Effector CD8-positive, alpha-beta T cell (primary cell): ENCODE data around the gene DSCAM.
"Not testable (repeated sequence)": the region's sequence is repeated elsewhere in the genome, so short reads cannot be mapped to it uniquely, and the experiment has no call there.

Source experiments
- DNase-seq: peaks from one replicate; lab custom pipeline; 2025; lab: John Stamatoyannopoulos, UW

DSCAM gene

DNA sequence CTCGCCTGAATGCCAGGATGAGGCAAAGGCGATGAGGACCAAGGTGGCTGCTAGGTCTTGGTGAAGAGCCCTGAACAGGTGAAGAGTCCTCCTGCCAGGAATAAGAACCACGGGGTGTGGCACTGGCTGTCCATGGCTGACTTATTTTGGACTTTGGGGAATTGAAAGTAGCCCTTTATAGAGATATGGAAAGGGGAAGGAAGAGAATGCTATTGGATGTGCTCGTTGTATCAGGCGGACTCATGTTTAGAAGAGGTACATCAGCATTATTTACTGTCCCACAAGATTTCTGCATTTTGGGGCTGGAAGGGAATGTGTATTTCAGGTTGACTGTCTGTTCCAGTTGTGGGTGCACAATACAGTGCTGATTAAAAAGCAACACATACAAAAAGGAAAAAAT, 465.8 kb downstream of the DSCAM start:
- no peak for DNase-seq

DNA sequence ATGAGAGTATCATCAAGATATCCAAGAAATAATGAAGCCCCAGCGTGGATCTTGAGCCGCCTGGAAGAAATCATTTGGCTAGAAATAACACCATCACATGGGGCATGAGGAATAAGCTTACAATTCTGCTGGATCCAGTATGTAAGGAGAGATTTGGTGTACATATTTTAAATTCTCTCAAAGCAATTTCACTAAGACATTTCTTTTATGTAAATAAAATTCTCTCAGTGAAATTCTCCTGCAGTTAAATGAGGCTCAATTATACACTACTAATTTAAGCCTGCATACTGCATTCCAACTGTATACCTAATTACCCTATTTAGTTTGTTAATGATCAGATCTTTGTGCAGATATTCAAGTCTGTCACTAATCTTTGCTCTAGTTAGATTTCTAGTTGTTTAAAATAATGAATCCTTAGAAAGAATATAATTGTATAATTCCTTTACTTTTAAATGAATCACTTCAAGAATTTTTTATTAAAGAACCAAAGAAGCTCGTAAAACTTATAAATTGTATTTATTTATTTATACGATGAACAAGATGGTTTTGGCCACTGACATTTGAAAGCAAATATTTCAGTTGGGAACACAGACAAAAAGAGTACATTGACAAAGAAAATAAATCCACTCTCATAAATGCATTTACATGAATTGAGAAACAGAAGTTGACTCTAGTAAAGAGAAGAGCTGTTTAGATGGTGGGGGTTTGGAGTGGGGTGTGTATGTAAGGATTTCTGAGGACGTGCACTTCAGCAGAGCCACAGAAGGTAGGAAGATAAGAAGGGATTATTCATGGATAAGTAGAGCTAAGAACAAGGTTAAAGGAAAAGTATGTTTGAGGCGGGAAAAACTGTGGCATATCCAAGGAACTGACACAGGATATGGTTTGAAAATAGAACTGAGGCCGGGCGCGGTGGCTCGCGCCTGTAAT, 466.8 kb downstream of the DSCAM start:
- DNase-seq: no peak

DNA sequence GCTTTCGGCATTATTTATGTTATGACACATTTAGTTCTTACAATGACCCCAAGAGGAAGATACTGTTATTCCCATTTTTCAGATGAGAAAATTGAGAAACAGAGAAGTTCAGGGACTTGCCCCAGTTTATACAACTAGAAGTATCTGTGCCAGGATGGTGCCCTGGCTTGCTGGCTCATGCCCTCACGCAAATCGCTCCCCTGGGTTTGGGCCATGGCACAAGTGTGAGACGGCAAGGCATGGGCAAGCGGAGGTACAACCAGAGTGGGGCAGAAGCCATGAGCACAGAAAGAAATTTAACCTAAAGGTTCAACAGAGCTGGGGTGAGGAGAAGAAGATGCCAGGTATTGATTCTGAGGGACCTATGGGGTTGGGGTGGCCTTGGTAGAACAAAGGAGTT, 469.8 kb downstream of the DSCAM start:
- no peak for DNase-seq

DNA sequence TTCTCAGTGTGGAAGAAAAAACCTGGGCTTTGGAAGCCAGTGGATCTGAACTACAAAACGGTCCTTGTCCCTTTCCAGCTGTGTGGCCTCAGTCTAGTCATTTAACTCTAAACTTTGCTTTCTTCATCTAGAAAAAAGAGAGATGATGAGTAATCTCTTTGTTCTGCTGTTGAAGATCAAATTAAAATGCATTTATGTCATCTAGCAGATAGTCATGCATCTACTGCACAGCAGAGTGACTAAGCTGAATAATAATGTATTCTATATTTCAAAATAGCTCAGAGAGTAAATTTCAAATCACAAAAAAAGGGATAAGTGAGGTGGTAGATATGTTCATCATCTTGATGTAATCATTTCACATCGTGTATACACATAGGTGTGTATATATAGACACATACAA, 473.2 kb downstream of the DSCAM start:
- no peak for DNase-seq

DNA sequence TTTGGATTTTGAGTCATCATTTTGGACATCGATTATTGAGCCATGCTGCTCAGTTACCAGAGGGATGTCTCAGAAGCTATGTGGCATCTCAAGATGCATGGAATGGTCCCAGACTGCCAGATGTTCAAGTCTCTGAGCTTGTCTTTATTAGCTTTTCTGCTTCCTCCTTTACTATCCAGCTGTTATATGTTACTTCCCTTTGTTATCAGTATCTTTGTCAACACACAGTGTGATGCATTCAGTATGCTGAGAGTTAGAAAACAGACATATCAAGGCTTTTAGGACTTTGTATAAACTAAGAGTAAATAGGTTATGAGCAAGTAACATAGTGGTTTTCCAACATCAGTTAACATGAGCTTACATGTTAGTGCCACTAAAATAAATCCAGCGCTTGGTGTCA, 474.5 kb downstream of the DSCAM start:
- no peak for DNase-seq

DNA sequence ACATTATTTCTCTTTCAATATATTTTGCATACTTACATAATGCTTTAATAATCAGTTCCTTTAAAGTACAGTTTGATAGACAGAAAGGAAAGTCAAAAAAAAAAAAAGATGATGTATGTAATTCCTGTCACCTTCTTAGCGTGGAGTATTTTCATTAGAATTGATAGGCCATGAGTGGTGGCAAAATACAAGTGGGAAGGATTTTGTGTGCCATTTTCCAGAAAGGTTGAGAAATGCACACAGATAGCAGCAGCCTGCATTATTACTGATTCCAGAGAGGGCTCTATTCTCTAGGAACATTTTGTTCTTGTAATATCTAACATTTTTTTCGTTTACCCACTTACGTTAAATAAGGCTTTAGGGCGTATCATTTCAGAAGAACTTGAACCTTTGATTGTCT, 475.6 kb downstream of the DSCAM start:
- no peak for DNase-seq

DNA sequence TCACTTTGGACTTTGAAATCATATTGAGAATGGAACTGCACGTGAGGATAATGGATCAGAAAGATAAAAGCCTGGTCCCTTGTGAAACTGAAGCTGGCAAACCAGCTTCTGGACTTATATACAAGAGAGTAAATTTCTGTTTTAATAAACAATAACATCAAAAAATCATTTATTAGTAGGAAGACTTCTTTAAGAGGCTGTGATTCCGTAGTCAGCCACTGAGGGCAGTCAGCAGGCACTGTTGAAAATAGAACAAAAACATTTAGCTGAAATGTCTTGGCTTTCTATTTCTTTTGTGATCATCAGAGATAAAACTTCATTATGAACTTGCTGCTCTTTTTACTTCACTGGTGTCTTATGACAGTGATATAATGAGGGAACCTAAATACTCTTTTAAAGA, 490.3 kb downstream of the DSCAM start:
- no peak for DNase-seq

DNA sequence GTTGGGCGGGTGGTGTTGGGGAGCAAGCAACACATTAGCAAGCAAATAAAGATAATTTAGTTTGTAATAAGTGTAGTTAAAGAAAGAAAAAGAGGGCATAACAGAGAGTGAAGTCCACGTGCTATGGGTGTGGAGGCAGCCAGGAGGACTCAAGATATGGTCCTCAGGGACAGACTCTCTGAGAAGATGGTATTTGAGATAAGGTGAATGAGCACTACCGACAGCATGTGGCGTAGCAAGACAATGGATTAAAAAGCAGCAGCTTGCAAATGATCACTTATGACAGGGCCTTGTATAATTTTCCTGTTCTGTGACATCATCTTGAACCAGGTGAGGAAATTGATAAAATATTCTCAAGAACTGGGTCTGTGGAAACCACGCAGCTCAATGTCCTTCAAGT, 491.9 kb downstream of the DSCAM start:
- no peak for DNase-seq

DNA sequence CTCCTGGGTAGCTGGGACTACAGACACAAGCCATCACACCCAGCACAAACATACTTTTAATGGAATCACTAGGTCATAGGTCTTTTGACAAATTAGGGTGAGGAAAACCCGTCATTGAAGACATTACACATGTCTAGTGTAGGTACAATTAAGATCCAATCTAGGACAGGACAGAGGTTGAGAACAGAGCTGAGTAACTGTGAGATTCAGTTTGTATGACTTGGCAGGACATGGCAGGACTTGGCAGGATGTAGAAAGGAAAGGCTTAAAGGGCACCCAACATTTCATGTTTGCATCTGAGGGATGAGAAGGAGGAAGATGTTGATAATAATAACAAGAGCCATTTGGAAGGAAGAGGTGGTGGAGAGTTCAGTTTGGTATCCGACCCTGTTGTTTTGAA, 496.0 kb downstream of the DSCAM start:
- DNase-seq: no peak

DNA sequence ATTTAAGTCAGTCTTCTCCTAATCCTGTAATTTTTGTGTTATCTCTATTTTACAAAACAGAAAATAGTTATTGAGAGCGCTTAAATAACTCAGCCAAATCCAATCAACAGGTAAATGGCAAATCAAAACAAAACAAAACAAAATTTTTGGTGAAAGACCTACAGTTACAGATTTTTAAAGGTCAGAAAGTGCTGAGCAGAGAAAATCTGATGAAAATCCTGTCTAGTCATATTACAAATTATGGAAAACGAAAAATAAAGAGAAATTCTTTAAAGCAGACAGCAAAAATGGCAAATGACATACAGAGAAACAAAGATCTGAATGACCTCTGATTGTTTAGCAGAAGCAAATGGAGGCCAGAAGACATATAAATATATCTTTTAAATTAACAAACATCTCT, 497.4 kb downstream of the DSCAM start:
- DNase-seq: no peak

DNA sequence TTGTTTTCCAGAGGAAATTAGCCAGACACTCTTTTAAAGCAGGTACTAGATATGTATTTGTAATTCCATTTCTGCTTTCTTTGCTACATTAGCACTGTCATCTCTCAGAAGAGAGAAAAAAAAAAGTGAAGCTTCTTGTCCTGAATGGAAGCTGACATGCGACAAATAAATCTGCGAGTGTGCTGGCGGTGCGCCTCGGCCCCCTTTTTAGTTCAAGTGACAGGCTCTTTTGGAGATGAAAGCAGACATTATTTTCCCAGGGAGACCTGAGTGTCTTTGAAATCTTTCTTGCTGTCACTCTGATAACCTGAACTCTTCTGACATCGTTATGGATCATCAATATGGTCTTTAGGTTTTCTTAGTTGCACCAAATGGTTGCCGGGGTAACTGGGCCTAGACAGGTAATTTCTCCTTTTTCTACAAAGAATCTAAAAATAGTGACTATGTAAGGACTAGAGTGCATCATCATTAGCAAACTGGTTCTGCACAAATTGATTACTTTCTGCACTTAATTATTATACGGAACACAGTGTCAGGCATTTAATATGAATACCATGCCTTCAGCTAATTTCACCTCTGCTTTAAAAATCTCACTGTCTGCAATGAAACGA, 501.1 kb downstream of the DSCAM start:
- DNase-seq: no peak

DNA sequence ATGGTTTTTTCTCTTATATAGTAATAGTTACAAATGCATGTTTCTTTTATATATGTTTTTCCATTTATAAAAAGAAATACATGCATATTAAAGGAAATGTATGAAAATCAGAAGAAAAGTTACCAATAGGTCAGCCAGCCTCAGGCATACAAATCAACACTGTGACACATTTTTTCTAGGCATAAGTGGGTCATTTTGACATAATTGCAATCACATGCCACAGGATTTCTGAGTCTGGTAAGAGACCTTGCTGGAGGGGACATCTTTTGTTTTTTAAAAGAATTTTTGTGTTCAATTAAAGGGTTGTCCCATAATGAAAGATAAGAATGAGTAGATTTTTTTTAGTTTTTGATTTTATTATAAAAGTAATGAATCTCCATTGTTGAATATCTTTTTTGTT, 506.6 kb downstream of the DSCAM start:
- no peak for DNase-seq

DNA sequence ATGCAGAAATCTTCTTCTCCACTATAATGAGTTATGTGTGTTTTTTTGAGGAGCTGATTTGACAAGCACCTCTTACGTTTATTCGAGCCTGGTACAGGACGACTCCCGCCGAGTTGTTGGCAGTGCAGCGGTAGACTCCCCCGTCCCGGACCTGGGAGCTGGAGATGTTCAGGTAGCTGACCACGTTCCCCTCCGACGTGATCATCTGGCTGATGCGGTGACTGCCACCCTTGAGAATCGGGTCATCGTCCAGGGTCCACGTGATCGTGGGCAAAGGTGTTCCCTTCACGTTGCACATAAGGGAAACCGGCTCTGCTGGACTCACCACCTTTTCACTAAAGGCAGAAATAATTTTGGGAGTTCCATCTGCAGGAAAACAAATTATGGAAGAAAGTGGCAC, 507.9 kb downstream of the DSCAM start:
- no peak for DNase-seq

DNA sequence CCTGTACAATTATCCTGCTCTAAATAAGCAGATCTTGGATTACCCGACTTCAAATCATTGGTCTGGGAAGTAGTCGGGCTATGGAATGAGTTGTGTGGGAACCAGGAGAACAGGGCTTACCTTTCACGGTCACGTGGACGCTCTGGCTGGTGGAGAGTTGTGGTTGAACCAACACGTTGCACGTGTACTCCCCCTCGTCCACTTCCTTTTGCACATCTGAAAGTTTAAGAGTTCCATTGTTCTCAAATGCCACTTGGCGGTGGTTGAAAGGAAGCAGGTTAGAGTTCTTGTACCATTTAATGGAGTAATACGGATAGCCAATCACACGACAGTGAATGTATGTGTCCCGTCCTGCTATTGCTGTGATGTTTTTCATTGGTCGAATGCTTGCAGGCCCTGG, 509.0 kb downstream of the DSCAM start:
- no peak for DNase-seq

DNA sequence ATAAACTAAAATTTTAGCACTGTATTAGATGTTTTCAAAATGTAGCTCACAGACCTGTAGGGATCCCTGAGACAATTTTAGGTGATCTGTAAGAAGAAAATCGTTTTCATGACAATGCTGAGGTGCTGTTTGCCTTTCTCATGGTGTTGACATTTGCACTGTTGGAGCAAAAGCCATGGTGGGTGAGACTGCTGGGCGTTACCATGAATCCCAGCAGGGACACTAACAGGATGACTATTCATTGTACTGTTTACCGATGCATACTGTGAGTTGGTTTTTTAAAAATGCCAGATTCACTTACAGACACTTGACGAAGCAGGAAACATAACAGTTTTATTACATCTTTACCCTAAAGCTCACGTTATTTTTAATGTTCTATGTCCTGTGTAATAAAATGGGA, 511.3 kb downstream of the DSCAM start:
- no peak for DNase-seq

DNA sequence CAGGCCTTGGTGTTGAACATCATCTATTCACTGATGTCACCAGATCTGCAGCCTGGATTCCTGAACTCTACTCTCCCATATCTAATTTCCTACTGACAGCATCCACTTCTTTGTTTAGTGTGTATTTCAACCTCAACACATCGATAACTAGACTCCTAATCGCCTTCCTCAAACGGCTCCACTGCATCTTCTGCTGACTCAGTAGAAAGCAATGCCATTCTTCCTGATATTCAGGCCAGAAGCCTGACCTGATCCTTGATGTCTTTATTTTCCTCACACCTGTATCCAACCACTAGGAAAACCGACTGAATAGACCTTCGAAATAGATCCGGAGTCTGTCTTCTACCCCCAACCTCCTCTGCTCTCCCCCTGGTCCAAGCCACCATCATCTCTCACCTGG, 512.8 kb downstream of the DSCAM start:
- DNase-seq: no peak

DNA sequence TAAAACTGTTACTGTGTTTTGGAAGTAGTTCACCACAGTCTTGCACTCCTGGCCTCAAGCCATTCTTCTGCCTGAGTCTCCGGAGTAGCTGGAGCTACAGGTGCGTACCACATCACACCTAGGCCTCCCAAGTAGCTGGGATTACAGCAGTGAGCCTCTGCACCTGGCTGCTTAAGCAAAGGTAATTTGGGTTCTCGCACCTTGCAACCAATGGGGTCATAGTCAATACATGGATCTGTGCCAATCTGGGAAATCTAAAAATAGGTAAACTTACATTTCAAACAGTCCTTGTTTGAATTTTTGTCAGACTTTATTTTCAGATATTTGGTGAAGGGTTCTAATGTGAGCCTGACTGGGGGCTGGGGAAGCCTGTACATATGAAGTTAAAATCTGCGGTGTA, 513.2 kb downstream of the DSCAM start:
- DNase-seq: no peak

DNA sequence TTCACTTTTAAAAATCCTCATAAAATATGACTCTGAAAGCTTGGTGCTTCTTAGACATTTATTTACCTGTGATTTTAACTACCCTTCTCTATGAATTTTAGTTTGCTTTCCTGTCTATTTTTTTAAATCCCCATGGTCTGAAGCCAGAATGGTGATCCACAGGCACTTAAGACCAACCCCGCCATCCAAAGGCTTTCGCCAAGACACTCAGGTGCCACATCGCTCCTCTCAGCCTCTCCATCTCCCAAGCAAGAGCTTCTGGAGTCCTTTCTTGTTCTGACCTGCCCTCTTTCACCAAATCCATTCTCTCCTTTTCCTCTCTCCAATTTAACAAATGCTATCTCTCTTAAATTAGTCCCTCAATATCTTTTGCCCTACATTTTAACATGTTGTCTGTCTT, 515.2 kb downstream of the DSCAM start:
- DNase-seq: no peak

DNA sequence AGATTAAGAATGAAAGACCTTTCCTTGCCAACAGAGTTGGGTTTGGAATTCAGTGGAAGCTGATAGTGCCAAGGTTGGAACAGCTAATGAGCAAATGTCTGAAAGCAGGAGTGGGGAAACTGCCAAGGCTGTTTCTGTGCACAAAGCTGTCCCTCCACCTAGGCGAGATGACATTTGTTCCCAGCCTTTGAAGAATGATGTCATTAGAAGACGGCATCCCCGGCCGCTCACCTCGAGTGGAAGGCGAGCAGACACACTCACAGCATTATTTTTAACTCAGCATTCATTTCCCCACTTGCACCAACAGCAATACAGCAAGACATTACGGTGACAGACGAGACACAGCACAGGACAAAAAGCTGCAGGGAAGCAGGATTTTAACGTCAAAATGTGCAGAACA, 515.8 kb downstream of the DSCAM start:
- DNase-seq: no peak

DNA sequence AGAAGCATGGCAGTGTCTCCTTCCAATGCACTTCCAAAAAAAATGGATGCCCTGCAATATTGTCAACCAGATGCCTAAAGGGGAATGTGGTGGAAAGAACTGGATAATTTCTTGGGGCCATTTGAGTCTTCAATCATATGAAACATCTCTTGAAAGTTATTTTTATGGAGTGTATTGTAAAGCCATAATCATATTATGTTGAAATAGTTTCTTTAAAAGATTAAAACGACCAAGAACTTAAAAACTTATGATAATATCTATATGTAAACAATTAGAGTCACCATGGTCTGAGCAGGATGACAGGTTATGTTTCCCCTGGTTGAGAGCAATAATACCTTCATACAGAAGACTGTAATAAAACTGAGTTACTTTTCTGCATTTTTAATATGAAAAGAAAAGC, 522.6 kb downstream of the DSCAM start:
- no peak for DNase-seq

DNA sequence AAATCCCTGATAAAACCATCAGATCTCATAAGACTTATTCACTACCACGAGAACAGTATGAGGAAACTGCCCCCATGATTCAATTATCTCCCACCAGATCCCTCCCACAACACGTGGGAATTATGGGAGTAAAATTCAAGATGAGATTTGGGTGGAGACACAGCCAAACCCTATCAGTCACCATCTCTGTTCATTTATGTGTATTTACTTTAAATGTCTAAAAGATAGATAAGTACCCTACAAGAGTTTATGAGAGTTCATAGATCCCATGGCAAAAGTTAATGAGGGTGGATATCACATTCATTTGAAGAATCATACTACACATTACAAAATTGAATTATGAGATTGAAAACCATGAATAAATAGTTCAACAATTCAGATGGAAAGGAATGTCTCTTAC, 526.2 kb downstream of the DSCAM start:
- not testable (repeated sequence) for DNase-seq

DNA sequence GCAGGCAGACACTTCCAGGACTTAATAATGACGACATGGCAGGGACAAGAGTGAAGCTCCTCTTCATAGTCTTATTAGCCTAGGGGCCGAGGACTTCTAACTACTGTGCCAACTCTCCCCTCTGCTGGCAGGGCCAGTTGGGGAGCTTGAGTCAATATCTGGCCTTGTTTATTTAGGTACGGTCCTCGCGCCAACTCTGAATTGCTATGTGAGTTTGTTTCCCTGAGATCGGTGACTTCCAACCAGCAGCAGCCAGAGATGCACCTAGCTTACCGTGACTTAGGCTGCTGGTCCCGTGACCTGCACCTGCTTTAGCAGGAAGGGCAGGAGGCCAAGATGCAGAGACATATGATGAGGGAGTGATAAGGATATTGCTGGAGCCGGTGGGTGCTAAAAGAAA, 528.6 kb downstream of the DSCAM start:
- DNase-seq: no peak

DNA sequence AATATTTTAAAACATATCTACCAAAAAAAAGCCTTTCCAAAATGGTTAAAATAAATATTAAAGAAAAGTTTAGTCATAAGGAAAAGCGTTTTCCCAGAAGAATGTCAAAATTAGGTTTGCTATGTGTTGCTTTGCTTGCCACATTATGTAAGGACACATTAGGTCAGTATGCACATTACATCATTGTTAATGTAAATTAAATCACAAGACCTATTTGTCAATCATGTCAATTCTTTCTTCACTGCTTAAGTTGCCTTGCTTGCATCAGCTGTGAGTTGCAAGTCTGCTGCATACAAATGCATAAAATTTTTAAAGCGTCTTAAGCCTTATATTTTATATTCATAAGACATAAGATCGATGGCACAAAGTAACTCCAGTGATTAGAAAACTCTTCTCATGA, 530.9 kb downstream of the DSCAM start:
- no peak for DNase-seq

DNA sequence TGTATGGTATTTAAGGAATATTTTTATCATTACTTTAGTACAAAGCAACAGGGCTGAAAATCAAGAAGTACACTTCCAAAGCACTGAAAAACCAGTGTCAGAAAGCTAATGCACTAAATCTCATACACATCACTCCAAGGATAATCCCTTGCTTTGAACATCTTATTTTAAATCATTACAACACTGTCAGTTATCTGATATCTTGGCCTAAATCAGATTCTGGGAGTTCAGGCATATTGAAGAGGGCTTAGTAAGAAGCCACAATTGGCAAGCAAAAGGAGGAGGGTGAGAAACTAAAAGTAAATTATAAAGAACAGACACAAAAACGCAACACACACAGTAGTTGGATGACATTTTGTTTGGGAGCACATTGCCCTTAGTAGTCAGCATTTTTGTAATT, 531.3 kb downstream of the DSCAM start:
- no peak for DNase-seq
